IPS-15b (cell line): ENCODE data around the gene DYNC2I2.
"Not testable (repeated sequence)": the region's sequence is repeated elsewhere in the genome, so short reads cannot be mapped to it uniquely, and the experiment has no call there.

Experiments
- H3K27me3 ChIP-seq: one replicate; pipeline ENCODE4 v1.6.1; 2013; ENCODE audit warnings: low read length; ENCODE audit not compliant: control insufficient read depth, insufficient read depth
- H3K36me3 ChIP-seq: one replicate; pipeline ENCODE4 v1.6.1; 2013; ENCODE audit warnings: low read length; ENCODE audit not compliant: control insufficient read depth, insufficient read depth
- H3K4me1 ChIP-seq: one replicate; pipeline ENCODE4 v1.6.1; 2013; ENCODE audit warnings: mild to moderate bottlenecking, low read length; ENCODE audit not compliant: control insufficient read depth, insufficient read depth
- H3K4me3 ChIP-seq: one replicate; pipeline ENCODE4 v1.5.1; 2013; ENCODE audit warnings: low read depth, low read length
- H3K9ac ChIP-seq: one replicate; pipeline ENCODE4 v1.6.1; 2013; ENCODE audit warnings: low read depth, mild to moderate bottlenecking, low read length
- H3K9me3 ChIP-seq: one replicate; pipeline ENCODE4 v1.6.1; 2013; ENCODE audit warnings: mild to moderate bottlenecking, low read length; ENCODE audit not compliant: control insufficient read depth, insufficient read depth

Gene DYNC2I2

DNA sequence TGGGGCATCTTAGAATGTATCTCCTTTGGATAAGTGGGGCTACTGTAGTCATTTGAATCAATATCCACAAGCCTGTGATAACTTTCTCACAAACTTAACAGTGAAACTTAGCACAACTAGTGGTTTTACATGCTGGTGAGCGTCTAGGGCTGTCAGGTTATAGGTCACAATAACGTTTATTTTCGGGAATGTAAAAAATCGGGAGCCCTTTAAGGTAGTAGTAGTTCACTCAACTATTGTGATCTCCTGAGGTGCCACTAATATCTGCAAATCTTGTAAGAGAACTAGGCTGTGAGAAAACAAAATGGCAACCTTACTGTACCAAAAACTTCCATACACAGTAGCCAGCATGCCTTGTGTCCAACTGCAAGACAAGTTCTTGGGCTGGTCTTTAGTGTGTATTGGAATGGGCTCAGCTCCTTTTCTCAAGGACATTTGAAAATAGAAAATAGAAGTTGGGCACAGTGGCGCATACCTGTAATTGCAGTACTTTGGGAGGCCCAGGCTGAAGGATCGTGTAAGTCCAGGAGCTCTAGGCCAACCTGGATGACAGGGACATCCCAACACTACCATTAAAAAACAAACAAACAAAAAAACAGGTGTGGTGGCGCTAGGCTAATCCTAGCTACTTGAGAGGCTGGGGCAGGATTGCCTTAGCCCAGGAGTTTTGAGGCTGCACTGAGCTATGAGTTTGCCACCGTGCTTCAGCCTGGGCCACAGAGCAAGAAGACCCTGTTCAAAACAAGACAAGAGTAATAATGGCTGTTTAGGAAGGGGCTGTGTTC is 40.5 kb upstream of the DYNC2I2 start:
- no peak overlapping the region for H3K9ac ChIP-seq
- no peaks in the 10 kb centered on the region for H3K4me1 ChIP-seq
- H3K9me3 ChIP-seq, result no peaks in the 10 kb centered on the region
- no peak overlapping the region for H3K4me3 ChIP-seq
- H3K27me3 ChIP-seq, result no peaks in the 10 kb centered on the region
- peaks cover 24% of the 10 kb centered on the region for H3K36me3 ChIP-seq

DNA sequence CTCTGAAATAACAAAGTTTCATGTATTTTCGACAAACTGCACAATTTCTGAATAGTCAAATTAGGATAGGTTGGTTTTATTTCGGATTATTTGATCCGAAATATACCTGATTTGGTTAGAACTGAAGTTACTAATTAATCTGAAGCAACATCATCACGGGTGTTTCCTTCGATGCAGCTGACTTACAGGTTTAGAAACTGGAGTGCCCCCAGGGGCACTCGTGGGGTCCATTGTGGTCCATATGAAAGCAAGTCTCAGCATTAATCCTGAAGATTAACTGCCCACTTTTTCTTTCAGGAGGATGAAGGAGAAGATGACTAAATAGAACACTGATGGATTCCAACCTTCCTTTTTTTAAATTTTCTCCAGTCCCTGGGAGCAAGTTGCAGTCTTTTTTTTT is 37.7 kb upstream of the DYNC2I2 start:
- no peak overlapping the region for H3K4me3 ChIP-seq
- peaks cover 3% of the 10 kb centered on the region for H3K4me1 ChIP-seq
- H3K9me3 ChIP-seq, result no peaks in the 10 kb centered on the region
- peaks cover 31% of the 10 kb centered on the region for H3K36me3 ChIP-seq
- no peak overlapping the region for H3K9ac ChIP-seq
- no peaks in the 10 kb centered on the region for H3K27me3 ChIP-seq

DNA sequence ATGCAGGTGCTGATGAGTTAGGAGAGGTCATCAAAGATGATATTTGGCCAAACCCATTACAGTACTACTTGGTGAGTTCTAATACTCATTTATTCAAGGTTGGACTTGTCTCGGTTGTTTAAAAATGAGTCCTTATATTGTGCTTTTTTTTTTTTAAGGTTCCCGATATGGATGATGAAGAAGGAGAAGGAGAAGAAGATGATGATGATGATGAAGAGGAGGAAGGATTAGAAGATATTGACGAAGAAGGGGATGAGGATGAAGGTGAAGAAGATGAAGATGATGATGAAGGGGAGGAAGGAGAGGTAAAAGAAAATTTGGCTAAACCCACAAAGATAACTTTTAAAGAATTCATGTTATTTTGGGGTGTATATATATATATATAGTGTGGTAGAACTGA is 37.1 kb upstream of the DYNC2I2 start:
- not testable (repeated sequence) for H3K4me3 ChIP-seq, H3K4me1 ChIP-seq, H3K27me3 ChIP-seq, H3K9me3 ChIP-seq, H3K9ac ChIP-seq
- H3K36me3 ChIP-seq, result peaks cover 31% of the 10 kb centered on the region

DNA sequence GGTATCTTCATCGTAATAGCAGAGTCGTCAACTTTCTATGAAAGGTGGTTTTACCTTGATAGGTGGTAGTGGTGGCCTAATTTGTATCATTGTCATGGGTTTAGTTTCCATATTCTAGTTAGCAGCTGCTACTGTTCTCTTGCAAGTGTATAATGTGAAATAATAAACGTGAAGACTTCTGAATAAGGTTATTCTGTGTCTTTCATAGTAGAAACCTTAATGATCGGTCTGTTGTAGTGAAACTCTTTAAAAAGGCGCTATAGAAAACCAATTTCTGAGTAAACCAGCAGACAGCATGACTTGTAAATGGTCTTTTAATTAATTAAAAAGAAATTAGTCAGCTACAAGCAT is 34.0 kb upstream of the DYNC2I2 start:
- H3K36me3 ChIP-seq, result peaks cover 36% of the 10 kb centered on the region
- H3K4me1 ChIP-seq, result peaks cover 10% of the 10 kb centered on the region
- H3K27me3 ChIP-seq, result no peaks in the 10 kb centered on the region
- H3K4me3 ChIP-seq, result peak overlapping the region; percentile 99
- H3K9ac ChIP-seq, result peak overlapping the region; percentile 91
- H3K9me3 ChIP-seq, result no peaks in the 10 kb centered on the region

DNA sequence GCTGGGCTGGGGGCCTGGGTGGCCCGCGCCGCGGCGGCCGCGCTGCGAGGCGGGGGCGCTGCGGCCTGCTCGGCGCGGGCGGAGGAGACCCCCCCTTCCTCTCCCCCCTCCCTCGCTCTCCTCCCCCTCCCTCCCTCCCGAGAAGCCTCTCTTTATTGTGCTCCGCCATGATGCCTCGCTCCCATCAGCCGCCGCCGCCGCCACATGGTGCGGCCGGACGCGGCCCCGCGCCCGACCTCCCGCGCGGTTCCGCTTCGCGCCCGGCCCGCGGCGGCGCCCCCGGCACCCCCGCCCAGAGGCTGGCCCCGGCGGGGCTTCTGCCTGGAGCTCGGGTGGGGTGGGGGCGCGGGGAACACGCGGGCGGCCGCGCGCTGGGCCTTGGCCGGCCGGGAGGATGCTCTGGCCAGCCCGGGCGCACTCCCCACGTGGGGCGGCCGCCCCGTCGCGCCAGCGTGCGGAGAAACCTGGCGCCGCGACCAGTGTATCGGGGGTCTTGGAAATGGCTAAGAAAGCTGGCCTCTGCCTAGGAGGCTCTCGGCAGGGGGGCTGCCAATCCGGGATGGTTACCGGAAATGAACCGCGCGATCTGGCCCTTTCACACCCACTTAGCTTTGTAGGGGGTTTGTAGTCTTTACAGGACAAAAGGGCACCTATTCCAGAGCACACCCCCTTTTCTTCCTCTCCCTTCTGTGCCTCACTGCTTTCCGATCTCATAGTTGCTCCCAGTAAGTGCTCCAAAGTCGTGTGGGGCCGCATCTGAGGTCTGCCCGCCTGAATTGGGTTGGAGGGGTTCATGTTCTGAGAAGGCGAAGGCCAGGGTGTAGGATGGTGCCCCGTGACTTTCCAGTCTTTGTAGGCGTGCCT is 33.4 kb upstream of the DYNC2I2 start:
- Histone ChIP-seq H3K36me3 (peaks cover 36% of the 10 kb centered on the region), H3K9me3 (no peaks in the 10 kb centered on the region), H3K4me1 (peaks cover 10% of the 10 kb centered on the region), H3K4me3 (peak overlapping the region; percentile 99), H3K9ac (peak overlapping the region; percentile 91), H3K27me3 (no peaks in the 10 kb centered on the region)

DNA sequence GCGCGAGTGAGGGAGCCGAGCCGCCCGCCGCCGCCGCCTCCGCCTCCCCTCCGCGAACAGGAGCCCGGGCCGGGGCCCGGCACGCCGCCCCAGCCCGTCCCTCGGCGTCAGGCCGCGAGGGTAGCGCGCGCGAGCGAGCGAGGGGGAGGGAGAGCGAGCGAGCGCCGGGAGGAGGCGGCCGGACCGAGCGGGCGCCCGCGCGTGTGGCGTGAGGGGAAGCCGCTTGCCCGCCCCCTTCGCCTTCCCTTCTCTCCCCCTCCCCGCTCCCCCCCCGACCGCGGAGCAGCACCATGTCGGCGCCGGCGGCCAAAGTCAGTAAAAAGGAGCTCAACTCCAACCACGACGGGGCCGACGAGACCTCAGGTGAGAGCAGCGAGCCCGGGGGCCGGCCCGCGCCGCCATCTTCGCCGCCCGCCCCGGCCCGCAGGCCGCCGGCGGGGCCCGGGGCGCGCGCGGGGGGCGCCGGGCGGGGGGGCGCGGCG is 32.7 kb upstream of the DYNC2I2 start:
- peaks cover 10% of the 10 kb centered on the region for H3K4me1 ChIP-seq
- H3K36me3 ChIP-seq, result peaks cover 36% of the 10 kb centered on the region
- H3K4me3 ChIP-seq, result peak overlapping the region; percentile 13
- H3K9me3 ChIP-seq, result no peaks in the 10 kb centered on the region
- no peak overlapping the region for H3K9ac ChIP-seq
- no peaks in the 10 kb centered on the region for H3K27me3 ChIP-seq

DNA sequence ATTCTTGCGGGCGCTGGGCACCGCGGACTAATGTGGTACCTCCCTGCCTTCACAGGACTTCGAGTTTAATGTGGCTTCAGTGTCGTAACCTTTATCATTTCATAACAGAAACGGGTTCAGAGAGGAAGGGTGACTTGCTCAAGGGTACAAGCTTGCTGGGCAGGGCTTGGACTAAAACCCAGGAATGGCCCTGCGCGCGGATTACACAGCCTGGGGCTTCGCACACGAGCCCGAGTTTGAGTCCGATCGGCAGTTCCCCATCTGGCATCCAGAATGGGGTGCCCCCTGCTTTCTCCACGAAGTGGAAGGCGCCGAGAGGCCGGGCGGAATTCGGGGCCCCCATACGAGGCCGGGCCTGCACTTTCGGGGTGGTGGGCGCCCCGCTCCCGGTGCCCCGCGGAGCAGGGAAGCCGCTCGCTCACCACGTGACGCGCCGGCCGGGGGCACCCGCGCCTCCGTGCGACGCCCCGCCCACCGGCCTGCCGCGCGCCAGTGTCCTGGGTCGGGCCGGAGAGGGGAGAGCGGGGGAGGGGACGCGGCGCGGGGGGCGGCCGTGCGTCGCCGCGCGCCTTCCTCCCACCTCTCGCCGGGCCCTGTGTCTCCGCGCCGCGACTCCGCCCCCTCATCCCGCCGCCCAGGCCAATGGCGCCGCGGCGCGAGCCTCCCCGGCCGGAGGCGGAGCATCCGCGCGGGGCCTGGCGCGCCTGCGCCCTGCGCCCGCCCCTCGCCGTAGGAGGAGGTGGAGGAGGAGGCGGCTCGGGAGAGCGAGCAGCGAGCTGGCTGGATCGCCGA is 32.0 kb upstream of the DYNC2I2 start, which contains the start of gene SET:
SET (plus strand) TSS at position 722 of the 792 bp plus-strand sequence. CDS start 361 bp downstream, outside the sequence.
- H3K27me3 ChIP-seq, result no peaks in the 10 kb centered on the region
- peak within 1 kb of the TSS; percentile 91 for H3K9ac ChIP-seq
- peak within 1 kb of the TSS; percentile 100 for H3K4me3 ChIP-seq
- no peaks in the 10 kb centered on the region for H3K9me3 ChIP-seq
- peaks cover 10% of the 10 kb centered on the region for H3K4me1 ChIP-seq
- H3K36me3 ChIP-seq, result peaks cover 30% of the 10 kb centered on the region

DNA sequence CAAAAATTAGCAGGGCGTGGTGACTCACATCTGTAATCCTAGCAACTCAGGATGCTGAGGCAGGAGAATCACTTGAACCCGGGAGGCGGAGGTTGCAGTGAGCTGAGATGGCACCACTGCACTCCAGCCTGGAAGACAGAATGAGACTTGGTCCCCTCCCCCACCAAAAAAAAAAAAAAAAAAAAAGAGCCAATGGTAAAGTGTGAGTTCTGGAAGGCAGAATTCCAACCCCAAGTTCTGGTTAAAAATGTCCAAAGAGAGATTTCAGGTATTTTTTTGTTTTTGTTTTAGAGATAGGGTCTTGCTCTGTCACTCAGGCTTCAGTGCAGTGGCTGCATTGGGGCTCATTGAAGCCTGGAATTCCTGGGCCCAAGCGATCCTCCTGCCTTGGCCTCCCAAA is 30.8 kb upstream of the DYNC2I2 start:
- H3K9me3 ChIP-seq, result no peaks in the 10 kb centered on the region
- H3K4me1 ChIP-seq, result peaks cover 10% of the 10 kb centered on the region
- H3K4me3 ChIP-seq, result peak overlapping the region; percentile 100
- no peaks in the 10 kb centered on the region for H3K27me3 ChIP-seq
- H3K36me3 ChIP-seq, result peaks cover 18% of the 10 kb centered on the region
- no peak overlapping the region for H3K9ac ChIP-seq

DNA sequence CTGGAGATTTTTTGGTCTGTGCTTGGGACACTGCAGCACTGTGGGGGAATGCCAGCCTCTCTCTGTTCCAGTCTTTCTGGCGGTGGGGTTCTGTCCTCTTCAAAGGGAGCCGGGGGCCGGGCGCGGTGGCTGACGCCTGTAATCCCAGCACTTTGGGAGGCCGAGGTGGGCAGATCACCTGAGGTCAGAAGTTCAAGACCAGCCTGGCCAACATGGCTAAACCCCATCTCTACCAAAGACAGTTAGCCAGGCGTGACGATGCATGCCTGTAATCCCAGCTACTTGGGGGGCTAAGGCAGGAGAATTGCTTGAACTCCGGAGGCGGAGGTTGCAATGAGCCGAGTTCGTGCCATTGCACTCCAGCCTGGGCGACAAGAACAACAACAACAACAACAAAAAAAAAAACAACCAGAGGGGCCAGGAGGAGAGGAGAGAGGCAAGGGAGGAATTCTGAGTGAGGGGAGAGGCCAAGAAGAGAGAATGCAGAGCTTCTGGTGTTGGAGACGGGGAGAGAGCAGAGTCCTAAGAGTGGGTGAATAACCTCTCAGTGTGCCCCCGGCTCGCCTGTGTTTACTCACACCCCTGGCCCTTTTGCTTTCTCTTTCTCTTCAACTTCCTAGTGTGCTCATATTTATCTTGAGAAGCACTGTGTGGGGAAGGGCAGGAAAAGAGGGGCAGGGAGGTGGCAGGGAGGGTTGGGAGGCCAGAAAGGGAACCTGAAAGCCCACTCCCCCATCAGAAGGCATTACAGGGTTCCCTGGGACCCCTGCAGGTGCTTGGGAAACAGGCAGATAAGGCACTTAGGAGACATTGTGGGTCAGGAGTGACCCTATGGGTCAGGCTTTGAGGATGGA is 29.2 kb upstream of the DYNC2I2 start:
- peak overlapping the region; percentile 100 for H3K4me3 ChIP-seq
- no peaks in the 10 kb centered on the region for H3K9me3 ChIP-seq
- no peaks in the 10 kb centered on the region for H3K27me3 ChIP-seq
- H3K36me3 ChIP-seq, result peaks cover 13% of the 10 kb centered on the region
- peaks cover 6% of the 10 kb centered on the region for H3K4me1 ChIP-seq
- peak overlapping the region; percentile 65 for H3K9ac ChIP-seq

DNA sequence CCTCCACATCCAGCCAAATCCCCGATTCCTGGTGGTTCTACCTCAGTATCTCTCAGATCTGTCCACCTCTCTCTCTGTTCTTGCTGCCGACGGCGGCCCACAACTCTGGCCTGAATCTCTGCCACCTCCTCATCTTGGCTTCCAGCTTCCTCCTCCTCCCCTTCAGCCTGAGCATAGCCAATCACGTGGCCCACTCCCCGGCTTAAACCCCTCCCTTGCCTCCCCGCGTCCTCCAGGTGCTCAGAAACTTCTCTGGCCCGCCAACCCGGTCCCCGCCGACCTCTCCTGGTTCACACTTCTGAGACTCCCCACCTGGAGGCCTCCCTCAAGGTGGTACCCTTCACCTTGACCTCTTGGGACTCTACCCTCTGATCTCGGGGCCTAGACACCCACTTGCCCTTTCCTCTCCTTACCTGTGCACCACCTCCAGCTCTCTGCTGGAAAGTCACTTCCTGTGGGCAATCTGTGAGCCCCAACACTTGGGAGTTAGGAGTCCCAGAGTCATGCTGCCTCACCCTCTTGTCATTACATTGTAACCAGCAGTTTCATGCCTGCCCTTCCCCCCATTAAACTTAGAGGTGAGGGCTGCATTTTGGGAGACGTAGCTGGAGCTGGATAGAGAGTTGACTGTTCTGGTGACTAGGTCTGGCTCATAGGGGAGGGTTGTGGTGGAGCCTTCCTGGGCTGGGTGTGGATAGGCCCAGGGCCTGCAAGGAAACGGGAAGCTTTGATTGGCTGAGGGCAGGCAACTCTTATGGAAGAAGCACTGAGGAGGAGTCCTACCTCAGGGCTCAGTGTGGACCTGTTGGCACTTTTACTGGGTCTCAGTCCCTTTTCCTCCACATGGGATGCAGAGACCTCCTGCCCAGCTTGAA is 27.9 kb upstream of the DYNC2I2 start:
- H3K9me3 ChIP-seq, result no peaks in the 10 kb centered on the region
- peak overlapping the region; percentile 100 for H3K9ac ChIP-seq
- no peaks in the 10 kb centered on the region for H3K27me3 ChIP-seq
- peaks cover 6% of the 10 kb centered on the region for H3K4me1 ChIP-seq
- peak overlapping the region; percentile 100 for H3K4me3 ChIP-seq
- peaks cover 8% of the 10 kb centered on the region for H3K36me3 ChIP-seq
